Neural progenitor cell (in vitro differentiated cells): ENCODE results near the gene MRPS16.

Experiments
- EZH2phosphoT487 ChIP-seq: fragments of 200-600 bp; sonication (generic); IDR thresholded peaks from 2 replicates; pipeline ENCODE4 v1.6.1; 2017; ENCODE audit warnings: antibody characterized with exemption
- TF ChIP-seq, protein P1 (sequence below): fragments of 200-600 bp; sonication (generic); IDR thresholded peaks from 2 replicates; pipeline ENCODE4 v1.5.1; 2017; ENCODE audit warnings: antibody characterized with exemption, mild to moderate bottlenecking

DNA sequence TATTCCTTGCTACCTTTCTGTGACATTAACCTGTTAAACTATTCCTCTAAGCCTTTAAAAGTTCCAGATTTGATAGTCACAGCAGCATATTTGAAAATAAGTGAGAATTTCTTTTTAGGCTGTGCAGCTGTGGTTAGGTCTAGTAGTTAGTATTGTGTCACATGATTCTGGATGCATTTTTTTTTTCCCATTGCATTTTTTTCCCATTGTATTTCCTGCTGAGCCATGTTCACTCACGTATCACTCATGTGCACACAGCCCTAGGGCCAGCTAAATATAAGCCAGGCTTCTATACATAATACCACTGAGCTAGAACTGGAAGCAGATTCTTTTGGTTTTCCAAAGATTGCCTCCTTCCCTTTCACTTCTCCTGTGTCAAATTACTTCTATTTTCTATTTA, 42.7 kb downstream of the MRPS16 start:
- TF ChIP-seq, protein P1, sequence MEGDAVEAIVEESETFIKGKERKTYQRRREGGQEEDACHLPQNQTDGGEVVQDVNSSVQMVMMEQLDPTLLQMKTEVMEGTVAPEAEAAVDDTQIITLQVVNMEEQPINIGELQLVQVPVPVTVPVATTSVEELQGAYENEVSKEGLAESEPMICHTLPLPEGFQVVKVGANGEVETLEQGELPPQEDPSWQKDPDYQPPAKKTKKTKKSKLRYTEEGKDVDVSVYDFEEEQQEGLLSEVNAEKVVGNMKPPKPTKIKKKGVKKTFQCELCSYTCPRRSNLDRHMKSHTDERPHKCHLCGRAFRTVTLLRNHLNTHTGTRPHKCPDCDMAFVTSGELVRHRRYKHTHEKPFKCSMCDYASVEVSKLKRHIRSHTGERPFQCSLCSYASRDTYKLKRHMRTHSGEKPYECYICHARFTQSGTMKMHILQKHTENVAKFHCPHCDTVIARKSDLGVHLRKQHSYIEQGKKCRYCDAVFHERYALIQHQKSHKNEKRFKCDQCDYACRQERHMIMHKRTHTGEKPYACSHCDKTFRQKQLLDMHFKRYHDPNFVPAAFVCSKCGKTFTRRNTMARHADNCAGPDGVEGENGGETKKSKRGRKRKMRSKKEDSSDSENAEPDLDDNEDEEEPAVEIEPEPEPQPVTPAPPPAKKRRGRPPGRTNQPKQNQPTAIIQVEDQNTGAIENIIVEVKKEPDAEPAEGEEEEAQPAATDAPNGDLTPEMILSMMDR: no peak
- TF ChIP-seq EZH2phosphoT487: no peak
